ENCODE data around the gene ADAM10.

The ADAM10 gene

GRCh38 chr15:58573270-58573669 is 176.2 kb downstream of the ADAM10 start:
- Histone ChIP-seq H2BK120ac (ENCODE audit: insufficient read depth, low read length, poor library complexity) (no peak overlapping the region), H3K27ac (ENCODE audit: low read depth, low read length) (no peak overlapping the region), H2BK12ac (ENCODE audit: low read length) (no peak overlapping the region), H2AK5ac (ENCODE audit: low read length) (no peak overlapping the region), H3K36me3 (ENCODE audit: control insufficient read depth in 1 of 2, insufficient read depth in 2 of 2, low read length in 2 of 2) (no peaks in the 10 kb centered on the region), H3K23ac (ENCODE audit: low read length) (no peak overlapping the region), H3K9ac (ENCODE audit: low read length) (no peak overlapping the region), H3K4me2 (ENCODE audit: low read length) (no peak overlapping the region), H3K9me3 (ENCODE audit: insufficient read depth, low read depth, low read length) (no peaks in the 10 kb centered on the region), H3K4me3 (ENCODE audit: low read depth, low read length) (no peak overlapping the region), H3K4ac (ENCODE audit: low read depth, low read length) (no peak overlapping the region), H3K27me3 (ENCODE audit: insufficient read depth, low read length) (no peaks in the 10 kb centered on the region), H4K91ac (ENCODE audit: low read depth, low read length) (no peak overlapping the region), H2BK5ac (ENCODE audit: low read depth, low read length, poor library complexity) (no peak overlapping the region), H4K8ac (ENCODE audit: low read depth, low read length) (no peak overlapping the region), H3K79me2 (ENCODE audit: control insufficient read depth, insufficient read depth, low read length, poor library complexity) (no peaks in the 10 kb centered on the region), H3K79me1 (ENCODE audit: low read length) (no peaks in the 10 kb centered on the region), H3K14ac (ENCODE audit: low read length) (no peak overlapping the region), H4K12ac (ENCODE audit: low read depth, low read length) (no peak overlapping the region), H3K4me1 (ENCODE audit: control insufficient read depth in 1 of 2, insufficient read depth in 2 of 2, low read length in 2 of 2) (no peaks in the 10 kb centered on the region), H3K18ac (ENCODE audit: low read length) (no peak overlapping the region), H2AFZ (ENCODE audit: insufficient read depth, low read length, poor library complexity) (no peak overlapping the region)
- no CpG with 5 or more reads among the region's 4 CpGs for WGBS (ENCODE audit: extremely low coverage, insufficient coverage, insufficient read length)
- DNase-seq, result peak; percentile 43 to 64

- Histone ChIP-seq H2BK5ac (ENCODE audit: low read depth, low read length, poor library complexity) (no peak overlapping the region), H3K9me3 (ENCODE audit: insufficient read depth, low read depth, low read length) (no peaks in the 10 kb centered on the region), H3K9ac (ENCODE audit: low read length) (no peak overlapping the region), H3K79me2 (ENCODE audit: control insufficient read depth, insufficient read depth, low read length, poor library complexity) (no peaks in the 10 kb centered on the region), H3K4me2 (ENCODE audit: low read length) (no peak overlapping the region), H3K27me3 (ENCODE audit: insufficient read depth, low read length) (no peaks in the 10 kb centered on the region), H4K12ac (ENCODE audit: low read depth, low read length) (no peak overlapping the region), H2AK5ac (ENCODE audit: low read length) (no peak overlapping the region), H4K91ac (ENCODE audit: low read depth, low read length) (no peak overlapping the region), H2BK120ac (ENCODE audit: insufficient read depth, low read length, poor library complexity) (no peak overlapping the region), H3K36me3 (ENCODE audit: control insufficient read depth in 1 of 2, insufficient read depth in 2 of 2, low read length in 2 of 2) (no peaks in the 10 kb centered on the region), H2AFZ (ENCODE audit: insufficient read depth, low read length, poor library complexity) (no peak overlapping the region), H3K4ac (ENCODE audit: low read depth, low read length) (no peak overlapping the region), H3K79me1 (ENCODE audit: low read length) (peaks cover 2% of the 10 kb centered on the region), H2BK12ac (ENCODE audit: low read length) (no peak overlapping the region), H3K4me3 (ENCODE audit: low read depth, low read length) (no peak overlapping the region), H3K18ac (ENCODE audit: low read length) (no peak overlapping the region), H3K4me1 (ENCODE audit: control insufficient read depth in 1 of 2, insufficient read depth in 2 of 2, low read length in 2 of 2) (no peaks in the 10 kb centered on the region), H4K8ac (ENCODE audit: low read depth, low read length) (no peak overlapping the region), H3K27ac (ENCODE audit: low read depth, low read length) (no peak overlapping the region), H3K23ac (ENCODE audit: low read length) (no peak overlapping the region), H3K14ac (ENCODE audit: low read length) (no peak overlapping the region)
- DNase-seq, result peak; percentile 70 to 89
- WGBS (ENCODE audit: extremely low coverage, insufficient coverage, insufficient read length), result no CpG with 5 or more reads among the region's 4 CpGs
These were observed 177.0 kb downstream of the ADAM10 start for GRCh38 chr15:58572521-58572920.

GRCh38 chr15:58571491-58571890 is 178.0 kb downstream of the ADAM10 start:
- Histone ChIP-seq H3K4me2 (ENCODE audit: low read length) (no peak overlapping the region), H4K91ac (ENCODE audit: low read depth, low read length) (no peak overlapping the region), H3K14ac (ENCODE audit: low read length) (no peak overlapping the region), H3K18ac (ENCODE audit: low read length) (no peak overlapping the region), H3K4me1 (ENCODE audit: control insufficient read depth in 1 of 2, insufficient read depth in 2 of 2, low read length in 2 of 2) (no peaks in the 10 kb centered on the region), H3K79me2 (ENCODE audit: control insufficient read depth, insufficient read depth, low read length, poor library complexity) (no peaks in the 10 kb centered on the region), H2BK5ac (ENCODE audit: low read depth, low read length, poor library complexity) (no peak overlapping the region), H3K23ac (ENCODE audit: low read length) (no peak overlapping the region), H4K12ac (ENCODE audit: low read depth, low read length) (no peak overlapping the region), H2AK5ac (ENCODE audit: low read length) (no peak overlapping the region), H3K79me1 (ENCODE audit: low read length) (peaks cover 2% of the 10 kb centered on the region), H3K4me3 (ENCODE audit: low read depth, low read length) (no peak overlapping the region), H3K27me3 (ENCODE audit: insufficient read depth, low read length) (no peaks in the 10 kb centered on the region), H3K36me3 (ENCODE audit: control insufficient read depth in 1 of 2, insufficient read depth in 2 of 2, low read length in 2 of 2) (no peaks in the 10 kb centered on the region), H3K9me3 (ENCODE audit: insufficient read depth, low read depth, low read length) (no peaks in the 10 kb centered on the region), H3K9ac (ENCODE audit: low read length) (no peak overlapping the region), H2BK120ac (ENCODE audit: insufficient read depth, low read length, poor library complexity) (no peak overlapping the region), H2BK12ac (ENCODE audit: low read length) (no peak overlapping the region), H4K8ac (ENCODE audit: low read depth, low read length) (no peak overlapping the region), H3K27ac (ENCODE audit: low read depth, low read length) (no peak overlapping the region), H2AFZ (ENCODE audit: insufficient read depth, low read length, poor library complexity) (no peak overlapping the region), H3K4ac (ENCODE audit: low read depth, low read length) (no peak overlapping the region)
- DNase-seq, result no peak
- WGBS (ENCODE audit: extremely low coverage, insufficient coverage, insufficient read length), result no CpG with 5 or more reads among the region's 6 CpGs

GRCh38 chr15:58569455-58569854 is 180.1 kb downstream of the ADAM10 start:
- no peak overlapping the region for H3K9ac ChIP-seq (ENCODE audit: low read length)
- H3K36me3 ChIP-seq (ENCODE audit: control insufficient read depth in 1 of 2, insufficient read depth in 2 of 2, low read length in 2 of 2), result no peaks in the 10 kb centered on the region
- H3K23ac ChIP-seq (ENCODE audit: low read length), result no peak overlapping the region
- no peak overlapping the region for H3K4me2 ChIP-seq (ENCODE audit: low read length)
- no peak overlapping the region for H3K4me3 ChIP-seq (ENCODE audit: low read depth, low read length)
- H3K27ac ChIP-seq (ENCODE audit: low read depth, low read length), result no peak overlapping the region
- no peaks in the 10 kb centered on the region for H3K9me3 ChIP-seq (ENCODE audit: insufficient read depth, low read depth, low read length)
- H3K14ac ChIP-seq (ENCODE audit: low read length), result no peak overlapping the region
- H3K27me3 ChIP-seq (ENCODE audit: insufficient read depth, low read length), result no peaks in the 10 kb centered on the region
- no peak overlapping the region for H3K4ac ChIP-seq (ENCODE audit: low read depth, low read length)
- DNase-seq, result peak in 1 of 2 donors; percentile 32
- H2BK5ac ChIP-seq (ENCODE audit: low read depth, low read length, poor library complexity), result no peak overlapping the region
- no peak overlapping the region for H4K91ac ChIP-seq (ENCODE audit: low read depth, low read length)
- WGBS (ENCODE audit: extremely low coverage, insufficient coverage, insufficient read length), result no CpG with 5 or more reads among the region's 1 CpG
- no peak overlapping the region for H2AFZ ChIP-seq (ENCODE audit: insufficient read depth, low read length, poor library complexity)
- no peak overlapping the region for H4K8ac ChIP-seq (ENCODE audit: low read depth, low read length)
- H3K4me1 ChIP-seq (ENCODE audit: control insufficient read depth in 1 of 2, insufficient read depth in 2 of 2, low read length in 2 of 2), result peaks cover 3% of the 10 kb centered on the region in 2 experiments
- H2BK12ac ChIP-seq (ENCODE audit: low read length), result no peak overlapping the region
- H3K79me2 ChIP-seq (ENCODE audit: control insufficient read depth, insufficient read depth, low read length, poor library complexity), result no peaks in the 10 kb centered on the region
- H3K79me1 ChIP-seq (ENCODE audit: low read length), result peaks cover 2% of the 10 kb centered on the region
- H3K18ac ChIP-seq (ENCODE audit: low read length), result no peak overlapping the region
- no peak overlapping the region for H2AK5ac ChIP-seq (ENCODE audit: low read length)
- H2BK120ac ChIP-seq (ENCODE audit: insufficient read depth, low read length, poor library complexity), result no peak overlapping the region
- H4K12ac ChIP-seq (ENCODE audit: low read depth, low read length), result no peak overlapping the region

Data from trophoblast cell (in vitro differentiated cells and primary cell).